Keratinocyte (primary cell): ENCODE data around the gene LRIG2. TPM values are rescaled to one million over a fixed set of nuclear protein-coding genes. Genes with fewer than 3 reads are reported as not detected.
A peak's percentile ranks its signal among the peaks of the same experiment; 100 is the strongest.

ENCODE experiments used
- DNase-seq: peaks from one replicate; pipeline ENCODE4 v3.0.0-alpha.2; 2011; ENCODE audit warnings: low read depth, missing footprints, low spot score
- FAIRE-seq: peaks from 2 replicates; lab custom pipeline; 2011; peaks lifted over from hg19 to GRCh38; lab: Jason Lieb, UNC
- H2AFZ ChIP-seq: 2 replicates; pipeline ENCODE4 v1.6.0; 2012; ENCODE audit warnings: low read length, control low read depth, inconsistent platforms; ENCODE audit not compliant: control insufficient read depth
- H3K27ac ChIP-seq: 2 replicates; pipeline ENCODE4 v1.5.1; 2011; ENCODE audit warnings: low read length; ENCODE audit not compliant: control insufficient read depth, insufficient read depth
- H3K27me3 ChIP-seq: 3 replicates; pipeline ENCODE4 v1.6.0; 2011; ENCODE audit warnings: low read length; ENCODE audit not compliant: control insufficient read depth, insufficient read depth; ENCODE audit errors: extremely low read depth
- H3K36me3 ChIP-seq, 2 experiments: 2 replicates in 1 of 2; 3 replicates in 1 of 2; pipeline ENCODE4 v1.5.1; 2011; ENCODE audit warnings: low read length in 2 of 2, mild to moderate bottlenecking in 1 of 2; ENCODE audit not compliant: control insufficient read depth in 2 of 2, insufficient read depth in 2 of 2; ENCODE audit errors: extremely low read depth in 1 of 2
- H3K4me1 ChIP-seq: 3 replicates; pipeline ENCODE4 v1.5.1; 2011; ENCODE audit warnings: low read length; ENCODE audit not compliant: control insufficient read depth, insufficient read depth; ENCODE audit errors: extremely low read depth
- H3K4me2 ChIP-seq: 3 replicates; pipeline ENCODE4 v1.6.0; 2011; ENCODE audit warnings: low read depth, low read length; ENCODE audit not compliant: control insufficient read depth, insufficient read depth; ENCODE audit errors: extremely low read depth
- H3K4me3 ChIP-seq, 3 experiments: fragments of 200-600 bp in 1 of 3; sonication (generic) in 1 of 3; 2 replicates in 2 of 3; 3 replicates in 1 of 3; pipeline ENCODE4 v1.5.1; 2011 to 2016; ENCODE audit warnings: low read length in 3 of 3, mild to moderate bottlenecking in 3 of 3, control low read depth in 2 of 3, inconsistent platforms in 1 of 3, low read depth in 1 of 3, mixed read lengths in 1 of 3, mixed run types in 1 of 3, moderate library complexity in 1 of 3; ENCODE audit not compliant: control insufficient read depth in 2 of 3, insufficient read depth in 2 of 3; ENCODE audit errors: extremely low read depth in 1 of 3
- H3K79me2 ChIP-seq: 2 replicates; pipeline ENCODE4 v1.6.0; 2012; ENCODE audit warnings: low read length; ENCODE audit not compliant: control insufficient read depth, insufficient read depth
- H3K9ac ChIP-seq: 3 replicates; pipeline ENCODE4 v1.6.0; 2011; ENCODE audit warnings: low read length; ENCODE audit not compliant: control insufficient read depth, insufficient read depth; ENCODE audit errors: extremely low read depth
- H3K9me1 ChIP-seq: 3 replicates; pipeline ENCODE4 v1.6.0; 2011; ENCODE audit warnings: low read length; ENCODE audit not compliant: control insufficient read depth, insufficient read depth; ENCODE audit errors: extremely low read depth
- H3K9me3 ChIP-seq: 2 replicates; pipeline ENCODE4 v1.5.1; 2012; ENCODE audit warnings: low read depth, low read length; ENCODE audit not compliant: control insufficient read depth
- H4K20me1 ChIP-seq: 3 replicates; pipeline ENCODE4 v1.6.0; 2011; ENCODE audit warnings: low read length; ENCODE audit not compliant: control insufficient read depth, insufficient read depth; ENCODE audit errors: extremely low read depth
- EZH2 ChIP-seq: IDR thresholded peaks from one replicate; pipeline ENCODE4 v1.6.1; 2012; ENCODE audit warnings: inconsistent platforms, mild to moderate bottlenecking, low read length, moderate library complexity
- dilution Hi-C: fragments of 300-500 bp; cut with MboI; formaldehyde crosslinking; loops from one replicate; pipeline ENCODE4 v1.7.0; 2020; ENCODE audit warnings: low sequenced_read_pairs; ENCODE audit not compliant: extremely low pct_ligation_motif_present
- polyA plus RNA-seq, 5 experiments: library from polyadenylated mRNA; depleted of rRNA in 3 of 5; stranded (reverse) in 3 of 5; stranded (forward) in 1 of 5; unstranded in 1 of 5; fragments of >200 nt; gene quantifications; 1 replicate in 1 of 5; 2 replicates in 3 of 5; 3 replicates in 1 of 5; pipeline versions ENCODE4 v1.2.1 to v1.2.3, GENCODE V29; 2011 to 2012; ENCODE audit warnings: missing spikeins in 2 of 5, low read depth in 1 of 5, low replicate concordance in 1 of 5
- TF ChIP-seq, protein P1 (sequence below), 3 experiments: IDR thresholded peaks in 1 of 3; conservative IDR thresholded peaks in 1 of 3; optimal IDR thresholded peaks in 1 of 3; 2 replicates in 2 of 3; 3 replicates in 1 of 3; pipeline versions ENCODE3 to v1.5.1; 2011; ENCODE audit warnings: low read length in 3 of 3, mild to moderate bottlenecking in 3 of 3, moderate library complexity in 2 of 3, control low read depth in 1 of 3, inconsistent platforms in 1 of 3; ENCODE audit not compliant: insufficient read depth in 2 of 3; ENCODE audit errors: extremely low read depth in 1 of 3

LRIG2 gene
- polyA plus RNA-seq, 1 donor (not counting 4 experiments of a cell fraction or from before 2014, with no cell fraction given), result 12.5 TPM

DNA sequence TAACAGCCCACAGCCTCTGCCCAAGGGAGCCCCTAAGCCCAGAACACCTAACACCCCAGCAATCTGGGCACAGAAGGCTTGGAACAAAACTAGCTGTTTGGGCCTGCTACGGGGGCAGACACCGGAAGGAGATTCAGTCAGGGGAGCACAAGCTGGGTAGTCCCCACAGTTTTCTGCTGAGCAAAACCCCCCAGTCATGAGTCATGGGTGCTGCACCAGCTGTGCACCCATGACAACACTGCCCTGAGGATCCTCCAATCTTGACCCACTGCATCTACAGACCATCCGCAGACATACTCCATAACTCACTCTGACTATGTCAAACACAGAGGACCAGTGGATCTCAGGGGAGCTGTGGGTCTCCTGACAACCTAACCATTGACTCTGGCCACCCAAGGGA is 105.1 kb downstream of the LRIG2 start:
- Histone ChIP-seq H3K4me3 (no peak overlapping the region), H2AFZ (no peak overlapping the region), H3K4me1 (no peaks in the 10 kb centered on the region), H3K79me2 (no peaks in the 10 kb centered on the region), H3K27ac (no peak overlapping the region), H3K9me1 (no peaks in the 10 kb centered on the region), H3K9me3 (no peaks in the 10 kb centered on the region), H4K20me1 (no peaks in the 10 kb centered on the region), H3K9ac (no peak overlapping the region), H3K27me3 (no peaks in the 10 kb centered on the region), H3K4me2 (no peak overlapping the region), H3K36me3 (no peaks in the 10 kb centered on the region)
- TF ChIP-seq EZH2, result no peak
- TF ChIP-seq, protein P1, sequence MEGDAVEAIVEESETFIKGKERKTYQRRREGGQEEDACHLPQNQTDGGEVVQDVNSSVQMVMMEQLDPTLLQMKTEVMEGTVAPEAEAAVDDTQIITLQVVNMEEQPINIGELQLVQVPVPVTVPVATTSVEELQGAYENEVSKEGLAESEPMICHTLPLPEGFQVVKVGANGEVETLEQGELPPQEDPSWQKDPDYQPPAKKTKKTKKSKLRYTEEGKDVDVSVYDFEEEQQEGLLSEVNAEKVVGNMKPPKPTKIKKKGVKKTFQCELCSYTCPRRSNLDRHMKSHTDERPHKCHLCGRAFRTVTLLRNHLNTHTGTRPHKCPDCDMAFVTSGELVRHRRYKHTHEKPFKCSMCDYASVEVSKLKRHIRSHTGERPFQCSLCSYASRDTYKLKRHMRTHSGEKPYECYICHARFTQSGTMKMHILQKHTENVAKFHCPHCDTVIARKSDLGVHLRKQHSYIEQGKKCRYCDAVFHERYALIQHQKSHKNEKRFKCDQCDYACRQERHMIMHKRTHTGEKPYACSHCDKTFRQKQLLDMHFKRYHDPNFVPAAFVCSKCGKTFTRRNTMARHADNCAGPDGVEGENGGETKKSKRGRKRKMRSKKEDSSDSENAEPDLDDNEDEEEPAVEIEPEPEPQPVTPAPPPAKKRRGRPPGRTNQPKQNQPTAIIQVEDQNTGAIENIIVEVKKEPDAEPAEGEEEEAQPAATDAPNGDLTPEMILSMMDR (optimal IDR thresholded peaks at IDR 0.05 in 1 of 3, IDR thresholded peaks at IDR 0.05 in 1 of 3, conservative IDR thresholded peaks at IDR 0.05 in 1 of 3; ENCODE audit: extremely low read depth in 1 of 3, insufficient read depth in 2 of 3, low read length in 3 of 3), result no peak
- FAIRE-seq, result no peak
- DNase-seq, result no peak
- dilution Hi-C loops, result no loop called here

GRCh38 chr1:113178522-113178921 is 105.5 kb downstream of the LRIG2 start:
- Histone ChIP-seq H3K27ac (no peak overlapping the region), H4K20me1 (no peaks in the 10 kb centered on the region), H3K4me3 (no peak overlapping the region), H3K4me1 (no peaks in the 10 kb centered on the region), H3K79me2 (no peaks in the 10 kb centered on the region), H3K9ac (no peak overlapping the region), H3K36me3 (no peaks in the 10 kb centered on the region), H3K27me3 (no peaks in the 10 kb centered on the region), H3K9me1 (no peaks in the 10 kb centered on the region), H3K4me2 (no peak overlapping the region), H3K9me3 (no peaks in the 10 kb centered on the region), H2AFZ (no peak overlapping the region)
- dilution Hi-C loops, result no loop called here
- TF ChIP-seq, protein P1 (optimal IDR thresholded peaks at IDR 0.05 in 1 of 3, IDR thresholded peaks at IDR 0.05 in 1 of 3, conservative IDR thresholded peaks at IDR 0.05 in 1 of 3; ENCODE audit: extremely low read depth in 1 of 3, insufficient read depth in 2 of 3, low read length in 3 of 3), result peak in 1 of 3 experiments; percentile 24
- TF ChIP-seq EZH2, result no peak
- FAIRE-seq, result no peak
- no peak for DNase-seq

Other genes with a start within 250 kb of the LRIG2 start
- 221 to 269 TPM (median 242 TPM) in 3 replicates for gene SLC16A1, start 117.0 kb upstream of the LRIG2 start, polyA plus RNA-seq